Stimulated activated CD8-positive, alpha-beta memory T cell treated with anti-CD3 and anti-CD28 coated beads, Interleukin-7, amount 100 ng/mL, for 1 hour (primary cell): Measurements from ENCODE around the gene ATP8B4.
"Not testable (repeated sequence)": the region's sequence is repeated elsewhere in the genome, so short reads cannot be mapped to it uniquely, and the experiment has no call there.

Experiments
- DNase-seq, 2 donors: peaks; one replicate each; pipeline ENCODE4 v3.0.0-alpha.2; 2020; ENCODE audit warnings: low read depth in 2 of 2

Gene ATP8B4

GRCh38 chr15:50109076-50109987 is 9.7 kb downstream of the ATP8B4 start:
- DNase-seq: no peak

GRCh38 chr15:50108461-50108860 is 10.6 kb downstream of the ATP8B4 start:
- no peak for DNase-seq

- DNase-seq: no peak
These were observed 11.2 kb downstream of the ATP8B4 start for GRCh38 chr15:50107591-50108408.

- DNase-seq: no peak
These were observed 11.9 kb downstream of the ATP8B4 start for GRCh38 chr15:50107157-50107556.

GRCh38 chr15:50106457-50106856 is 12.6 kb downstream of the ATP8B4 start:
- DNase-seq: no peak

- no peak for DNase-seq
These were observed 18.5 kb downstream of the ATP8B4 start for GRCh38 chr15:50100486-50100885.

GRCh38 chr15:50098545-50098944 is 20.5 kb downstream of the ATP8B4 start:
- no peak for DNase-seq

GRCh38 chr15:50095938-50096821 is 22.9 kb downstream of the ATP8B4 start:
- DNase-seq: no peak

GRCh38 chr15:50089386-50089785 is 29.6 kb downstream of the ATP8B4 start:
- not testable (repeated sequence) for DNase-seq

- DNase-seq: no peak
These were observed 34.1 kb downstream of the ATP8B4 start for GRCh38 chr15:50084932-50085331.

GRCh38 chr15:50083424-50084025 is 35.5 kb downstream of the ATP8B4 start:
- DNase-seq: no peak

GRCh38 chr15:50082066-50082465 is 37.0 kb downstream of the ATP8B4 start:
- DNase-seq: no peak

GRCh38 chr15:50077651-50078050 is 41.4 kb downstream of the ATP8B4 start:
- DNase-seq: no peak

- no peak for DNase-seq
These were observed 41.9 kb downstream of the ATP8B4 start for GRCh38 chr15:50077176-50077575.

- DNase-seq: no peak
These were observed 43.7 kb downstream of the ATP8B4 start for GRCh38 chr15:50075319-50075718.

- no peak for DNase-seq
These were observed 47.3 kb downstream of the ATP8B4 start for GRCh38 chr15:50071551-50072258.

- no peak for DNase-seq
These were observed 51.0 kb downstream of the ATP8B4 start for GRCh38 chr15:50068016-50068415.

- DNase-seq: no peak
These were observed 51.8 kb downstream of the ATP8B4 start for GRCh38 chr15:50067254-50067653.

GRCh38 chr15:50066666-50067065 is 52.4 kb downstream of the ATP8B4 start:
- no peak for DNase-seq

GRCh38 chr15:50066202-50066601 is 52.8 kb downstream of the ATP8B4 start:
- DNase-seq: no peak

- DNase-seq: no peak
These were observed 53.8 kb downstream of the ATP8B4 start for GRCh38 chr15:50065279-50065678.
